Measurements from ENCODE around the gene PEX16. TPM values are rescaled to one million over a fixed set of nuclear protein-coding genes. Genes with fewer than 3 reads are reported as not detected.

Gene PEX16
- total RNA-seq, 2 donors from 2014 or later, result 30.0 to 44.9 TPM

DNA sequence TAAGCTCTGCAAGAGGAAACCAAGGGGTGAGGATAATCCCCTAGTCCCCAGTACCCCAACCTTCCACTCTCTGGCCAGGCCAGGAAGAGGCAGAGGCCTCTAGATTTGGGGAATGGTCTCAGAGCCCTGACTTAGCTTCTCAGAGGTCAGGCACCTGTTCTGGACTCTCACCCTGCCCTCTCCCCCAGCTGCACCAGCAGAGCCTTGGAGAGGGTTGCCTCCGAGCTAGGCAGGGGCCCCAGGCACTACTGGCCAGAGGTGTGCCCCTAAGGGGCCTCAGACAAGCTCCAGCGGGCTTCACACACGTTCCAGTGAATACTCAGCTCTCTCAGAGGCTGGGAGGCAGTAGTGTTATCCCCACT, 18.6 kb downstream of the PEX16 start:
- intact Hi-C loops (cut with DNase I), result no loop called here

DNA sequence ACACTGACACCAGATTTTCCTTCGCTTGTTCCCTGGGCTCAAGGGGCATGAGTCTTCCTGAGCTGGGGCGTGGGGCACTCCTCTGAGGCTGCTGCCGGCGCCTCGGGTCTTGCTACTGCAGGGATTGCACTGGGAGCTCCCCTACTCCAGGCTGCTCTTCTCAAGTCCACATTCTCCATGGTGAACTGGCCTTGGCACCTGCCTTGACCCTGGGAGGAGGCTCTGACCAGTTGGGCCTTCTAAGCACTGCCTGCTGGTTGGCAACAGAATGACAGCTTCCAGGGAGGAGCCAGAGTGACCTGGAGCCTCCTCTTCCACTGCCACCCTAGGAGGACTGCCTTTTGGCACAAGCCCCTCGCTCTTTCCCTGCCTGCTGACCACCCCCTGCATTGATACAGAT, 20.1 kb downstream of the PEX16 start:
- no peak overlapping the region for H3K4me3 ChIP-seq
- peaks cover 8% of the 10 kb centered on the region for H3K4me1 ChIP-seq
- TF ChIP-seq, protein P1, sequence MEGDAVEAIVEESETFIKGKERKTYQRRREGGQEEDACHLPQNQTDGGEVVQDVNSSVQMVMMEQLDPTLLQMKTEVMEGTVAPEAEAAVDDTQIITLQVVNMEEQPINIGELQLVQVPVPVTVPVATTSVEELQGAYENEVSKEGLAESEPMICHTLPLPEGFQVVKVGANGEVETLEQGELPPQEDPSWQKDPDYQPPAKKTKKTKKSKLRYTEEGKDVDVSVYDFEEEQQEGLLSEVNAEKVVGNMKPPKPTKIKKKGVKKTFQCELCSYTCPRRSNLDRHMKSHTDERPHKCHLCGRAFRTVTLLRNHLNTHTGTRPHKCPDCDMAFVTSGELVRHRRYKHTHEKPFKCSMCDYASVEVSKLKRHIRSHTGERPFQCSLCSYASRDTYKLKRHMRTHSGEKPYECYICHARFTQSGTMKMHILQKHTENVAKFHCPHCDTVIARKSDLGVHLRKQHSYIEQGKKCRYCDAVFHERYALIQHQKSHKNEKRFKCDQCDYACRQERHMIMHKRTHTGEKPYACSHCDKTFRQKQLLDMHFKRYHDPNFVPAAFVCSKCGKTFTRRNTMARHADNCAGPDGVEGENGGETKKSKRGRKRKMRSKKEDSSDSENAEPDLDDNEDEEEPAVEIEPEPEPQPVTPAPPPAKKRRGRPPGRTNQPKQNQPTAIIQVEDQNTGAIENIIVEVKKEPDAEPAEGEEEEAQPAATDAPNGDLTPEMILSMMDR (IDR thresholded peaks at IDR 0.05), result no peak
- no peaks in the 10 kb centered on the region for H3K9me3 ChIP-seq
- intact Hi-C loops (cut with DNase I), result no loop called here
- H3K27me3 ChIP-seq, result peaks cover 7% of the 10 kb centered on the region
- no peak overlapping the region for H3K9ac ChIP-seq (ENCODE audit: low read depth in 2 of 2, low read length in 2 of 2)
- DNase-seq, result no peak
- H3K27ac ChIP-seq, result no peak overlapping the region
- no peaks in the 10 kb centered on the region for H3K36me3 ChIP-seq

More for the DNA sequence above, 18.6 kb downstream of the PEX16 start:
- Histone ChIP-seq H3K9ac (ENCODE audit: low read depth in 2 of 2, low read length in 2 of 2) (no peak overlapping the region), H3K27ac (no peak overlapping the region), H3K9me3 (no peaks in the 10 kb centered on the region), H3K27me3 (peaks cover 7% of the 10 kb centered on the region), H3K36me3 (no peaks in the 10 kb centered on the region), H3K4me1 (peaks cover 8% of the 10 kb centered on the region), H3K4me3 (peak overlapping the region; percentile 45)
- TF ChIP-seq, protein P1 (IDR thresholded peaks at IDR 0.05), result no peak
- DNase-seq, result no peak

DNA sequence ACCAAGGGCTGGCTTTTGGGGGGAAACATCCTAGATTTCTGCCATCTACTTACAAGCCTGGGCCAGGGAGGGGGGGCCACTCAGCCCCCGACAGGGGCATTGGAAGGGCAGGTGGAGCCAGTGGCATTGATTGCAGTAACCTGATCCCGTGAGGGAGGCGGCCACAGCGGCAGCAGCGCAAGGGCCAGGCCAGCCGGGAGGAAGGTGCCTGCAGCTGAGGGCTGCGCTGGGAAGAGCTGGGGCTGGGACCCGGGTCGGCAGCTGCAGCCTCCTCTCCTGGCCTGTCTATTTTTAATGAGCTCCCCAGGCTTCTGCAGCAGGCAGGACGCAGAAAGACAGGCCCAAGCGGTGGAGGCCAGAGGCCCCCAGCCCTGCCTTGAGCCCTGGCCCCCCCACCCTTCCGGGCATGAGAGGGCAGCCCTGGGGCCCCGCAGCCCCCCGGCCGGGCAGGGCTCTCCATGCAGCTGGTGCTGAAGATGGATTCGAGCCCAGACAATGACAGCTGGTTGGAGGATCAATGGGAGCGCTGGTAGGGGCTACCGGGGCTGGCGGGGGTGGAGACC, 21.2 kb downstream of the PEX16 start:
- Histone ChIP-seq H3K27ac (no peak overlapping the region), H3K9ac (ENCODE audit: low read depth in 2 of 2, low read length in 2 of 2) (no peak overlapping the region), H3K36me3 (no peaks in the 10 kb centered on the region), H3K4me3 (no peak overlapping the region), H3K4me1 (peaks cover 8% of the 10 kb centered on the region), H3K27me3 (peaks cover 7% of the 10 kb centered on the region), H3K9me3 (no peaks in the 10 kb centered on the region)
- intact Hi-C loops (cut with DNase I), result no loop called here
- DNase-seq, result no peak
- TF ChIP-seq, protein P1 (IDR thresholded peaks at IDR 0.05), result no peak

DNA sequence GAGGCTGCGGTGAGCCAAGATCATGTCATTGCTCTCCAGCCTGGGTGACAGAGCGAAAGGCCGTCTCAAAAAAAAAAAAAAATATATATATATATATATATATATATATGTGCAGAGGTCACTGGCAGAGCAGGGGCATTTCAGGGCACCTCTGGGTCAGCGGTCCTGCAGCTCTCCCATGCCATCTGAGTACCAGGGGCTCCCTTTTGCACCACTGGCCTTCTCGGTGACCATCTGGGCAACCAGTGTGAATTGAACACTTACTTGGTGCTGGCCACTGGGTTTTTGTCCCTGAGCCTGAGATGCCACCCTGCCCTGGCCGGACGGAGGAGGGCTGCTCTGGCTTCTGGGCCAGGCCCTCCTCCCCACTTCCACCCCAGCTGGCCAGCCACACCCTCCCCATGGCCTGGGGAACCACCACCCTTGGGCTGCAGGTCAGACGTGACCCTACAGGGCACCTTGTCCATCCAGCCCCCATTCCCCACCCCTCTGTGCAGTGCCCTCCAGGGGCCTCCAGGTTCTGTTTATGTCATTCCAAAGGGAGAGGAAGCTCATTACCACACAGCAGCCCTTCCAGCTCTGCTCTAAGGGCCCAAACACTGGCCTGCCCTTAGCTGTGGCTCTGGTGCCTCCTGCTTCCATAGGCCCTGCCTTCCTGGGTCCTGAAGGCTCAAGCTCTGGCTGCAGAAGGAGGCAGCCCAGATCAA, 22.0 kb downstream of the PEX16 start:
- intact Hi-C loops (cut with DNase I), result no loop called here
- DNase-seq, result no peak
- peaks cover 7% of the 10 kb centered on the region for H3K27me3 ChIP-seq

DNA sequence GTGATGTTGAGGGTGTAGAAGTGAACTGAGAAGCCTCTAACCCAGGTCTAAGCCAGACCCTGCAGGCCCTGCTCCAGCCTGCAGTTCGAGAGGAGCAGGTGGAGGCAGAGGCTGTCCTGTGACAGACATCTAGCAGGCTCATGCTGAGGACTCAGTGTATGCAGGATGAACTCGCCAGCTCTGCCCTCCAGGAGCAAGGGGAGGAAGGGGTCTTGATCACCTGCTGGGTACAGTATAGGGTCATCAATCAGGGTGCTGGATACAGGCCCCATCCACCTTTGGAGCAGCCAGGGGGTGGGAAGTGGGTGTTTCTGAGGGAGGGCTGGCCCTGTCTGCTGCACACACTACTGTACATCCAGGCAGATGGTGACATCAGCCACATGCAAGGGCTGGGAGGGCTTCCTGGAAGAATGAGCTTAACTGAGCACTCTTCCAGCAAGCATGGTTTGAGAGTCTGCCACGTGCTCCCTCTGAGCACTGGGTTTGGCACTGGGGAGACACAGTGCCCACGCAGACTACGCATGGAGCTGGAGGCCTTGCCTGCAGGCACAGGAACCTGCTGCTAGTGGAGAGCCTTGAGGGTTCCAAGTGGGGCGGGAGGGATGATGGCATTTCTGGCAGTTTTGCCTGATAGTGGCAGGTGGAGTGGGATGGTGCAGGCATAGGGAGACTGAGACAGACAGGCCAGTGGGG, 23.0 kb downstream of the PEX16 start:
- TF ChIP-seq, protein P1 (IDR thresholded peaks at IDR 0.05), result no peak
- DNase-seq, result no peak
- Histone ChIP-seq H3K9ac (ENCODE audit: low read depth in 2 of 2, low read length in 2 of 2) (no peak overlapping the region), H3K27ac (no peak overlapping the region), H3K4me3 (no peak overlapping the region), H3K9me3 (no peaks in the 10 kb centered on the region), H3K27me3 (peaks cover 7% of the 10 kb centered on the region), H3K4me1 (peaks cover 8% of the 10 kb centered on the region), H3K36me3 (no peaks in the 10 kb centered on the region)
- intact Hi-C loops (cut with DNase I), result no loop called here

More for the DNA sequence above, 22.0 kb downstream of the PEX16 start:
- H3K9ac ChIP-seq (ENCODE audit: low read depth in 2 of 2, low read length in 2 of 2), result no peak overlapping the region
- H3K4me1 ChIP-seq, result peaks cover 8% of the 10 kb centered on the region
- H3K36me3 ChIP-seq, result no peaks in the 10 kb centered on the region
- no peak overlapping the region for H3K4me3 ChIP-seq
- H3K27ac ChIP-seq, result no peak overlapping the region
- TF ChIP-seq, protein P1 (IDR thresholded peaks at IDR 0.05), result no peak
- H3K9me3 ChIP-seq, result no peaks in the 10 kb centered on the region
